PC-9 (cell line): ENCODE results near the gene ALG1.
"Not testable (repeated sequence)": the region's sequence is repeated elsewhere in the genome, so short reads cannot be mapped to it uniquely, and the experiment has no call there.

Source experiments
- EZH2 ChIP-seq: fragments of 200-600 bp; sonication (generic); IDR thresholded peaks from 2 replicates; pipeline ENCODE4 v1.8.0; 2017; ENCODE audit warnings: antibody characterized with exemption, low read depth
- TF ChIP-seq, protein P1 (sequence below): fragments of 200-600 bp; sonication (generic); conservative IDR thresholded peaks from 2 replicates; pipeline ENCODE4 v1.6.1; 2017; ENCODE audit warnings: mixed run types, antibody characterized with exemption, mild to moderate bottlenecking, moderate library complexity

DNA sequence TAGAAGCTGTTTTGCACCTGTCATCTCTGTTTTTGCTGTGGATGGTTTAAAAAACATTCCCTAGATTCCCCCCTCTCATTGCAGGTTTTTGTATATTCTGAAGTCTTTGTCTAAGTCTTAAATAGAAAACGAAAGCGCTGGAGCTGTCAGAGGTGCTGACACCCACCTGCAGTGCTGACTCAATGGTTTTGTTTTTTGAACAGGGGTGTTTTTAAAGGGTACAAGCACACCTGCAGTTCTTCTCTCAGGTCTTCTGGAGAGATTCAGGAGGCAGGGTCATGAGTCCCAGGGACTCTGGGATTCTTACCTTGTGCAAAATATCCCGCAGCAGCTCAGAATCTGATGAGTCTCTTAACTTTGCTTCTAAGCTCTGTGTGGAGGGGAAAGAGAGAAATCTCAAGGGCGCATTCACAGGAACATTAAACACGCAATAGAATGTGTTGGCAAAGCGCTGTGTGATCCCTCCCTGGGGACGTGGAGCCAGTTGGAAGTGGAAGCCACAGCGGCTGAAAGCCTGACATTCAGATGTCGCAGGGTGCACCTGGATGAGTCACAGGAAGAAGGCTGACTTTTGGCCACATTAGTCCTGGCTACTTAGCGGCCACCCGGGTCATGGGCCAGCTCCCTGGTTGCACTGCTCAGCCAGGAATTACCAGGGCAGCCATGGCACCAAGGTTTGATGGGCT is 23.6 kb downstream of the ALG1 start:
- TF ChIP-seq, protein P1, sequence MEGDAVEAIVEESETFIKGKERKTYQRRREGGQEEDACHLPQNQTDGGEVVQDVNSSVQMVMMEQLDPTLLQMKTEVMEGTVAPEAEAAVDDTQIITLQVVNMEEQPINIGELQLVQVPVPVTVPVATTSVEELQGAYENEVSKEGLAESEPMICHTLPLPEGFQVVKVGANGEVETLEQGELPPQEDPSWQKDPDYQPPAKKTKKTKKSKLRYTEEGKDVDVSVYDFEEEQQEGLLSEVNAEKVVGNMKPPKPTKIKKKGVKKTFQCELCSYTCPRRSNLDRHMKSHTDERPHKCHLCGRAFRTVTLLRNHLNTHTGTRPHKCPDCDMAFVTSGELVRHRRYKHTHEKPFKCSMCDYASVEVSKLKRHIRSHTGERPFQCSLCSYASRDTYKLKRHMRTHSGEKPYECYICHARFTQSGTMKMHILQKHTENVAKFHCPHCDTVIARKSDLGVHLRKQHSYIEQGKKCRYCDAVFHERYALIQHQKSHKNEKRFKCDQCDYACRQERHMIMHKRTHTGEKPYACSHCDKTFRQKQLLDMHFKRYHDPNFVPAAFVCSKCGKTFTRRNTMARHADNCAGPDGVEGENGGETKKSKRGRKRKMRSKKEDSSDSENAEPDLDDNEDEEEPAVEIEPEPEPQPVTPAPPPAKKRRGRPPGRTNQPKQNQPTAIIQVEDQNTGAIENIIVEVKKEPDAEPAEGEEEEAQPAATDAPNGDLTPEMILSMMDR, result not testable (repeated sequence)
- TF ChIP-seq EZH2, result not testable (repeated sequence)
